Type B pancreatic cell (in vitro differentiated cells): ENCODE results near the gene CDC25A. TPM values are rescaled to one million over a fixed set of nuclear protein-coding genes. Genes with fewer than 3 reads are reported as not detected.
A peak's percentile ranks its signal among the peaks of the same experiment; 100 is the strongest.

Experiments used
- DNase-seq: peaks from one replicate; pipeline ENCODE4 v3.0.0; 2021; ENCODE audit warnings: mixed read lengths; ENCODE audit not compliant: unreplicated experiment; ENCODE audit errors: extremely low spot score
- H3K27ac Mint-ChIP-seq: 2 replicates; pipeline ENCODE4 v1.8.0; 2021; ENCODE audit warnings: mild to moderate bottlenecking, mixed read lengths
- H3K27me3 Mint-ChIP-seq: 2 replicates; pipeline ENCODE4 v1.8.0; 2021; ENCODE audit warnings: mixed read lengths
- H3K36me3 Mint-ChIP-seq: 2 replicates; pipeline ENCODE4 v1.8.0; 2021; ENCODE audit warnings: mixed read lengths
- H3K4me1 Mint-ChIP-seq: one replicate; pipeline ENCODE4 v1.8.0; 2021; ENCODE audit warnings: mixed read lengths; ENCODE audit not compliant: unreplicated experiment
- H3K4me3 Mint-ChIP-seq: 2 replicates; pipeline ENCODE4 v1.8.0; 2021; ENCODE audit warnings: mild to moderate bottlenecking, mixed read lengths
- H3K9me3 Mint-ChIP-seq: 2 replicates; pipeline ENCODE4 v1.8.0; 2021; ENCODE audit warnings: mixed read lengths
- long read RNA-seq: library from polyadenylated mRNA; unstranded; transcript quantifications from one replicate; pipeline ENCODE4 v2.0.0, GENCODE V29; 2020
- total RNA-seq: library from RNA; stranded (reverse); gene quantifications from 2 replicates; pipeline ENCODE4 v1.2.1, GENCODE V29; 2021; ENCODE audit warnings: low replicate concordance
- TF ChIP-seq, protein P1 (sequence below): fragments of 200-600 bp; sonication (generic); conservative IDR thresholded peaks from 2 replicates; pipeline ENCODE4 v1.5.0; 2021; ENCODE audit warnings: antibody characterized with exemption, mild to moderate bottlenecking

The CDC25A gene
- 13.0 and 28.0 TPM in 2 replicates for total RNA-seq
- long read RNA-seq, partial matches to known transcripts, result 0 of 1 reads
- long read RNA-seq, other reads (novel, unspliced or antisense), result 0 of 1 reads

- Mint-ChIP-seq H3K4me3 (peak within 1 kb of the TSS; percentile 97), H3K27ac (peak within 1 kb of the TSS; percentile 93), H3K27me3 (no peaks in the 10 kb centered on the region), H3K36me3 (peaks cover 7% of the 10 kb centered on the region), H3K9me3 (no peaks in the 10 kb centered on the region), H3K4me1 (peaks cover 15% of the 10 kb centered on the region)
- DNase-seq, result peak; percentile 95
- TF ChIP-seq, protein P1, sequence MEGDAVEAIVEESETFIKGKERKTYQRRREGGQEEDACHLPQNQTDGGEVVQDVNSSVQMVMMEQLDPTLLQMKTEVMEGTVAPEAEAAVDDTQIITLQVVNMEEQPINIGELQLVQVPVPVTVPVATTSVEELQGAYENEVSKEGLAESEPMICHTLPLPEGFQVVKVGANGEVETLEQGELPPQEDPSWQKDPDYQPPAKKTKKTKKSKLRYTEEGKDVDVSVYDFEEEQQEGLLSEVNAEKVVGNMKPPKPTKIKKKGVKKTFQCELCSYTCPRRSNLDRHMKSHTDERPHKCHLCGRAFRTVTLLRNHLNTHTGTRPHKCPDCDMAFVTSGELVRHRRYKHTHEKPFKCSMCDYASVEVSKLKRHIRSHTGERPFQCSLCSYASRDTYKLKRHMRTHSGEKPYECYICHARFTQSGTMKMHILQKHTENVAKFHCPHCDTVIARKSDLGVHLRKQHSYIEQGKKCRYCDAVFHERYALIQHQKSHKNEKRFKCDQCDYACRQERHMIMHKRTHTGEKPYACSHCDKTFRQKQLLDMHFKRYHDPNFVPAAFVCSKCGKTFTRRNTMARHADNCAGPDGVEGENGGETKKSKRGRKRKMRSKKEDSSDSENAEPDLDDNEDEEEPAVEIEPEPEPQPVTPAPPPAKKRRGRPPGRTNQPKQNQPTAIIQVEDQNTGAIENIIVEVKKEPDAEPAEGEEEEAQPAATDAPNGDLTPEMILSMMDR, result no peak
Observed at GRCh38 chr3:48188266-48189201, at the start of gene CDC25A. Gene CDC25A, minus strand, starts transcription at chr3:48188417. Its CDS starts 470 bp downstream, at chr3:48187947.

- Mint-ChIP-seq H3K4me3 (no peak overlapping the region), H3K4me1 (peaks cover 20% of the 10 kb centered on the region), H3K36me3 (no peaks in the 10 kb centered on the region), H3K27ac (no peak overlapping the region), H3K9me3 (no peaks in the 10 kb centered on the region), H3K27me3 (no peaks in the 10 kb centered on the region)
- TF ChIP-seq, protein P1, result no peak
- no peak for DNase-seq
Observed at GRCh38 chr3:48236531-48236930, 48.3 kb upstream of the CDC25A start.

DNA sequence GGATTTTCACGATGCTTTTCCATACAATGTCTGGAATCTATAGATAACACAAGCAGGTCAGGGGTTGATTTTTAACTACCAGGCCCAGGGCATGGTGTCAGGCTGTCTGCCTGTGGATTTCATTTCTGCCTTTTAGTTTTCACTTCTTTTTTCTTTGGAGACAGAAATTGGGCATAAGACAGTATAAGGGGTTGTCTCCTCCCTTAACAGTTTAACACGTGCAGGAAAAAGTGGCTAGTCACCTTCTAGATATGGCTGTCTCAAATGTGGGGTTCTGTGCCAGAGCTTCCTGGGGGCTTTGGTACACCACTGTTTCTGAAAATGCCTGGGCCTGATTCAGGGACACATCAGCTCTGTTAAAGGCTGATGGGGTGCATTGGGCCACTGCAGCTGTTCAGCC, 45.3 kb upstream of the CDC25A start:
- TF ChIP-seq, protein P1, result no peak
- Mint-ChIP-seq H3K27ac (no peak overlapping the region), H3K36me3 (no peaks in the 10 kb centered on the region), H3K9me3 (no peaks in the 10 kb centered on the region), H3K4me1 (peaks cover 13% of the 10 kb centered on the region), H3K27me3 (no peaks in the 10 kb centered on the region), H3K4me3 (no peak overlapping the region)
- no peak for DNase-seq

DNA sequence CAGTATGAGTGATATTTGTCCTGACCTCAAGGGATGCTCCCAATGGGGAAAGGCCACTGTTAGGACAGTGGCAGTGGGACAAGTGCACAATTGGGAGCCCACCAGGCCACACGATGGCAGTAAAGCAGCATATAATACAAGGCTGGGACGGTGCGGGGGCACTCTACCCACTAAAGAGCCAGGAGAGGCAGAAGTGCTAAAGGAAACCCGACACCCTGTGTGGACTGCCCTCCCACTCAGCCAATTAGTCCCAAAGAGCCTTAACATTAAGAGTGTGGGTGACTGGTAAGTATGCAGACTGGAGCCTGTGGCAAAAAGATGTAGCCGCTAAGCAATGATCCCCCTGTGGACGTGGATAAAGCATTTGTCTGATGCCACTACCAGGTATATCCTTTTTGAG, 44.5 kb upstream of the CDC25A start:
- TF ChIP-seq, protein P1, result peak; percentile 74
- peak overlapping the region; percentile 9 for H3K4me3 Mint-ChIP-seq

GRCh38 chr3:48232232-48232631, 44.0 kb upstream of the CDC25A start:
- no peak for DNase-seq
- TF ChIP-seq, protein P1, result no peak
- H3K27ac Mint-ChIP-seq, result peak overlapping the region; percentile 44
- H3K4me1 Mint-ChIP-seq, result peaks cover 10% of the 10 kb centered on the region
- peak overlapping the region; percentile 9 for H3K4me3 Mint-ChIP-seq
- no peaks in the 10 kb centered on the region for H3K36me3 Mint-ChIP-seq
- H3K9me3 Mint-ChIP-seq, result no peaks in the 10 kb centered on the region
- peaks cover 2% of the 10 kb centered on the region for H3K27me3 Mint-ChIP-seq

More for the DNA sequence above, 44.5 kb upstream of the CDC25A start:
- no peaks in the 10 kb centered on the region for H3K27me3 Mint-ChIP-seq
- peaks cover 13% of the 10 kb centered on the region for H3K4me1 Mint-ChIP-seq
- H3K27ac Mint-ChIP-seq, result peak overlapping the region; percentile 44
- H3K36me3 Mint-ChIP-seq, result no peaks in the 10 kb centered on the region
- H3K9me3 Mint-ChIP-seq, result no peaks in the 10 kb centered on the region
- no peak for DNase-seq
